Measurements from ENCODE around the gene FUT8.

FUT8 gene

GRCh38 chr14:65783576-65783975, 371.0 kb downstream of the FUT8 start:
- DNase-seq = no peak

DNA sequence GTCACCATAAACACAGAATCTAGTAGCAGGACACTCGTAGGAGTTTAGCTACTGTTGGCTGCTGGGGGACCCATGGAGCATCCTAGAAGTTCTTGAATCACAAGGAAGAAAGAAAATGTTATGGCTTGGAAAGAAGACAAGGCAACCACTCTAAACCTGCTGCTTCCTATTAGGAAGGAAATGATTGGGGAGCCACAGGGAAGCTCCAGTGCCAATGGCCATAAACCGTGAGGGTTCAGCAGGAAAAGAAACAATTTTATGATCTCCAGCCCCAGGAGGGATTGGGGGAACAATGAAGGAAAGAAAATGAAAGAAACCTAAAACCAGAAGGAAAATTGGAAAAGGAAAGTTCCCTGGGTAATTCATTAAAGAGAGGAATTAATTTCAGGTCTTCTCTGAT, 372.0 kb downstream of the FUT8 start:
- DNase-seq = no peak

GRCh38 chr14:65787461-65787860, 374.9 kb downstream of the FUT8 start:
- DNase-seq = no peak

DNA sequence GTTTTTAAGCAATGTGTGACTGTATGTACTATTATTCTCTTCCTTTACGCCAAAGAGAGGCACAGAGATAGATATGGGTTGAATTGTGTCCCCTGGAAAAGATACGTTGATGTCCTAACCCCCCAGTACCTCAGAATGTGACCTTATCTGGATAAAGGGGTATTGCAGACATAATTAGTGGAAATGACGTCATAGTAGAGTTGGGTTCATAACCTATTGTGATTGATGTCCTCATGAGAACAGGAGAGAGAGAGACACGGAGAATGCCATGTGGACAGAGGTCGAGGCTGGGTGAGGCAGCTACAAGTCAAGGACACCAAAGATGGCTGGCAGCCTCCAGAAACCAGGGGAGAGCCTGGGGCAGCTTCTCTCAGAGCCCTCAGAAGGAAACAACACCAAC, 376.3 kb downstream of the FUT8 start:
- no peak for DNase-seq

GRCh38 chr14:65789363-65789762, 376.8 kb downstream of the FUT8 start:
- DNase-seq = no peak

DNA sequence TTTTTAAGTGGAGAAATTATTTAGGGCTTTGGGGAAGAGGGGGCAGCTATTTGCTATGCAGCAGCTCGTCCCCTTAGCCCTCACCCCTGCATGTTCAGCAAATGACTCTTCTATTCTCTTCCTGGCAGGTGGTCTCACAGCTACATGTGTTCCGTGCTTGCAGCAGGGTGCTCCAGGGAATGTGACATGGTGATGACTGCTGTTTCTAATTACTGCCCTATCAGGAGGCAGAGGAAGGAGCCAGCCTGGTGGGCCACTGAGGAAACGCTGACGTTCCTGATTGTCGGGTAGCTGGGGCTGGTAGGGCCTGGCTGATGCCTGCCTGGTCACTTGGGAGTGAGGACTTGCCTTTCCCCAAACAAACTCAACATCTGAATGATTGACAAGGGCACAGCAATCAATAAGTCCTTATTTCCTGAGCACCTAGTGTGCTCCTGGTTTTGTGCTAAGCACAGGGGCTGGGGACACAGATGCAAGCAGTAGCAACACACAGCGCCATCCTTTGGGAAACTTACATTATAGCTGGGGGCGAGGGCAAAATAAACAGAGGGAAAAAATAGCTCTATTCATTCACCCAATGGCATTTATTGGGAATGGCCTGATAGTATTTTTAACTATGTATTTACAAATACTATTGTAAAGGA, 377.8 kb downstream of the FUT8 start:
- DNase-seq = no peak

DNA sequence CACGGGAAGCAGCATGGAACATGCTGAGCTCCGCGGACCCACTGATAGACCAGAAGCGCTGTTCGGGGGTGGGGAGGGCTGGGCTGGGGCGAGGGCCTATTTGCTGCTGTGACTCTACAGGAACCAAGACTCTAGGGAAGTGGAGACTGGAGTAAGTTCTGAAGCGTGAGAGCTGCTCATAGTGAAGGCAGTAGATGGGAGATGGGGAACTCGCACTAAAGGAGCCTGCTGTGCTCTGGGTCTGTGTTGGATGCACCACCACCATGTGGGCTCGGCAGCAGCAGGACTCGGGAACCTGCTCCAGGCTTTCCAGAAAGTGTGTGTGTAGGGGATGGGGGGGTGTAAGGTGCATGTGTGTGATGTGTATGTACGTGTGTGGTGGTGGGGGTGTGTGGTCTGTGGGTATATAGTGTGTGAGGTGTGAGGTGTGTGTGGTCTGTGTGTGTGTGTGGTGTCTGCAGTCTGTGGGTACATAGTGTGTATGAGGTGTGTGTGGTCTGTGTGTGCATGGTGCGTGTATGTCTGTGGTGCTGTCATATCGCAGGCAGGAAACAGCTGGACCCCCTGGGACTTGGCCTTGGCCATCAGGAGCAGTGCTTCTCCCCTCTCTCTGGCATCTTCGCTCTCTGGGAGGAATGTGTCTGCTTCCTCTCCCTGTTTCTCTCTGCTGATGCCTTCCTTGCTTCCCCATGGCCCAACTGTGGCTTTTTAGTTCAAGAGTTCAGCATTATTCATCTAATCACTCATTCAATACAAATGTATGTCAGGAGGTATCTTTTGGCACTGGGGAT, 378.9 kb downstream of the FUT8 start:
- no peak for DNase-seq

- no peak for DNase-seq
These were observed 379.8 kb downstream of the FUT8 start for GRCh38 chr14:65792208-65792905.
